Right lobe of liver (tissue), 6 donors: ENCODE measurements around the gene HIBADH. TPM values are rescaled to one million over a fixed set of nuclear protein-coding genes. Genes with fewer than 3 reads are reported as not detected.

Source experiments
- ATAC-seq, 4 donors: fragments of 200-7000 bp; cut with Tn5 transposase; one replicate each; pipeline ENCODE4 v1.9.1; 2020; ENCODE audit warnings: mild to moderate bottlenecking in 4 of 4, moderate library complexity in 4 of 4
- DNase-seq, 3 donors: peaks; one replicate each; pipeline ENCODE4 v3.0.0-alpha.2; 2020
- H3K27ac ChIP-seq, 3 donors: fragments of 200-600 bp; one replicate each; pipeline ENCODE4 v1.8.0; 2022
- H3K27me3 ChIP-seq, 2 donors: fragments of 200-600 bp; one replicate each; pipeline ENCODE4 v1.8.0; 2022
- H3K36me3 ChIP-seq, 4 donors: fragments of 200-600 bp; sonication (generic) in 1 of 4; one replicate each; pipeline versions ENCODE4 v1.5.1 to v1.8.0; 2017 to 2022; ENCODE audit warnings: control low read depth in 1 of 4
- H3K4me1 ChIP-seq, 4 donors: fragments of 200-600 bp; sonication (generic) in 1 of 4; one replicate each; pipeline versions ENCODE4 v1.5.1 to v1.8.0; 2017 to 2022; ENCODE audit warnings: control low read depth in 1 of 4
- H3K4me3 ChIP-seq, 3 donors: fragments of 200-600 bp; one replicate each; pipeline ENCODE4 v1.8.0; 2022
- H3K9me3 ChIP-seq, 4 donors: fragments of 200-600 bp; sonication (generic) in 1 of 4; one replicate each; pipeline versions ENCODE4 v1.5.1 to v1.8.0; 2017 to 2022; ENCODE audit warnings: control low read depth in 1 of 4
- POLR2A ChIP-seq: fragments of 450-650 bp; IDR thresholded peaks from one replicate; pipeline ENCODE4 v1.6.1; 2017; ENCODE audit warnings: antibody characterized with exemption, mild to moderate bottlenecking
- WGBS: methylation state at CpG from one replicate; pipeline ENCODE4 v1.1.6; 2018; ENCODE audit warnings: low coverage, low lambda C conversion rate; ENCODE audit not compliant: insufficient coverage; ENCODE audit errors: missing lambda C conversion rate; 5-methylcytosine and 5-hydroxymethylcytosine counted together
- intact Hi-C, 2 donors: fragments of 100-400 bp; cut with DNase I; formaldehyde crosslinking; loops; one replicate each; pipeline versions ENCODE4 v1.11.2 to v1.14.1; 2022
- total RNA-seq, 6 experiments: library from RNA; depleted of rRNA in 2 of 6; stranded (reverse); fragments of >200 nt in 2 of 6; fragmentation: NEBNext Ultra II Directional in 3 of 6; extraction: Animal tissue kit (Norgen Biotek cat#: 25700) in 3 of 6; gene quantifications; one replicate each; pipeline versions ENCODE4 v1.1.0 to v1.2.4, GENCODE V29; 2016 to 2023
- TF ChIP-seq, protein P1 (sequence below), 4 donors: fragments of 200-600 bp in 3 of 4; fragments of 450-650 bp in 1 of 4; IDR thresholded peaks; one replicate each; pipeline versions ENCODE4 v1.5.1 to v1.8.0; 2016 to 2022; ENCODE audit warnings: antibody characterized with exemption in 4 of 4, mild to moderate bottlenecking in 2 of 4
- donor health status: DM: no; HTN: yes; CAD: no.
- donor health status: DM: no; HTN: no; CAD: no.
- donor health status: DM: no; HTN: no; CAD: no.
- donor health status: DM: no; HTN: yes; CAD: no.
- donor health status: DM: no; HTN: yes; CAD: no.

Gene HIBADH
- total RNA-seq, 6 experiments from 2014 or later = 64.9 to 143 (median 67.2) TPM

- no peaks in the 10 kb centered on the region for H3K27me3 ChIP-seq
- intact Hi-C loops = no loop called here
- no peak for DNase-seq
- H3K4me3 ChIP-seq = no peak overlapping the region
- H3K27ac ChIP-seq = no peak overlapping the region
- H3K9me3 ChIP-seq = no peaks in the 10 kb centered on the region
- ATAC-seq = no peak
- peaks cover 0 to 4% (median 0%) of the 10 kb centered on the region in 4 donors for H3K4me1 ChIP-seq
- no peaks in the 10 kb centered on the region for H3K36me3 ChIP-seq
- WGBS = 54% methylated on average over 2 of the region's 2 CpGs
- TF ChIP-seq, protein P1, sequence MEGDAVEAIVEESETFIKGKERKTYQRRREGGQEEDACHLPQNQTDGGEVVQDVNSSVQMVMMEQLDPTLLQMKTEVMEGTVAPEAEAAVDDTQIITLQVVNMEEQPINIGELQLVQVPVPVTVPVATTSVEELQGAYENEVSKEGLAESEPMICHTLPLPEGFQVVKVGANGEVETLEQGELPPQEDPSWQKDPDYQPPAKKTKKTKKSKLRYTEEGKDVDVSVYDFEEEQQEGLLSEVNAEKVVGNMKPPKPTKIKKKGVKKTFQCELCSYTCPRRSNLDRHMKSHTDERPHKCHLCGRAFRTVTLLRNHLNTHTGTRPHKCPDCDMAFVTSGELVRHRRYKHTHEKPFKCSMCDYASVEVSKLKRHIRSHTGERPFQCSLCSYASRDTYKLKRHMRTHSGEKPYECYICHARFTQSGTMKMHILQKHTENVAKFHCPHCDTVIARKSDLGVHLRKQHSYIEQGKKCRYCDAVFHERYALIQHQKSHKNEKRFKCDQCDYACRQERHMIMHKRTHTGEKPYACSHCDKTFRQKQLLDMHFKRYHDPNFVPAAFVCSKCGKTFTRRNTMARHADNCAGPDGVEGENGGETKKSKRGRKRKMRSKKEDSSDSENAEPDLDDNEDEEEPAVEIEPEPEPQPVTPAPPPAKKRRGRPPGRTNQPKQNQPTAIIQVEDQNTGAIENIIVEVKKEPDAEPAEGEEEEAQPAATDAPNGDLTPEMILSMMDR (IDR thresholded peaks at IDR 0.05) = no peak
- TF ChIP-seq POLR2A = no peak
Observed at GRCh38 chr7:27685893-27686292, 23.2 kb upstream of the HIBADH start.

GRCh38 chr7:27685209-27685608, 22.5 kb upstream of the HIBADH start:
- no peaks in the 10 kb centered on the region for H3K27me3 ChIP-seq
- H3K36me3 ChIP-seq = no peaks in the 10 kb centered on the region
- no peak overlapping the region for H3K27ac ChIP-seq
- peaks cover 0 to 4% (median 0%) of the 10 kb centered on the region in 4 donors for H3K4me1 ChIP-seq
- WGBS = 100% methylated on average over 1 of the region's 1 CpG
- TF ChIP-seq POLR2A = no peak
- TF ChIP-seq, protein P1 (IDR thresholded peaks at IDR 0.05) = no peak
- ATAC-seq (no peak), DNase-seq (no peak)
- intact Hi-C loops = no loop called here
- no peaks in the 10 kb centered on the region for H3K9me3 ChIP-seq
- H3K4me3 ChIP-seq = no peak overlapping the region

GRCh38 chr7:27684491-27684890, 21.8 kb upstream of the HIBADH start:
- no peaks in the 10 kb centered on the region for H3K9me3 ChIP-seq
- no peak overlapping the region for H3K4me3 ChIP-seq
- H3K36me3 ChIP-seq = no peaks in the 10 kb centered on the region
- TF ChIP-seq, protein P1 (IDR thresholded peaks at IDR 0.05) = no peak
- TF ChIP-seq POLR2A = no peak
- no peaks in the 10 kb centered on the region for H3K27me3 ChIP-seq
- WGBS = 85% methylated on average over 3 of the region's 4 CpGs
- ATAC-seq (no peak), DNase-seq (no peak)
- intact Hi-C loops = no loop called here
- H3K27ac ChIP-seq = no peak overlapping the region
- H3K4me1 ChIP-seq = peaks cover 0 to 4% (median 0%) of the 10 kb centered on the region in 4 donors

GRCh38 chr7:27680610-27681009, 17.9 kb upstream of the HIBADH start:
- H3K9me3 ChIP-seq = no peaks in the 10 kb centered on the region
- H3K27ac ChIP-seq = no peak overlapping the region
- TF ChIP-seq, protein P1 (IDR thresholded peaks at IDR 0.05) = no peak
- no peak for TF ChIP-seq POLR2A
- intact Hi-C loops = no loop called here
- no CpG with 5 or more reads among the region's 1 CpG for WGBS
- peaks cover 0 to 4% (median 0%) of the 10 kb centered on the region in 4 donors for H3K4me1 ChIP-seq
- no peaks in the 10 kb centered on the region for H3K36me3 ChIP-seq
- no peaks in the 10 kb centered on the region for H3K27me3 ChIP-seq
- no peak overlapping the region for H3K4me3 ChIP-seq
- DNase-seq = no peak
- ATAC-seq = no peak
